GM21576 (cell line): Measurements from ENCODE around the gene ZNF469.

Source experiments
- ATAC-seq: cut with Tn5 transposase; IDR thresholded peaks from one replicate; pipeline ENCODE4 v1.9.1; 2021; ENCODE audit warnings: mild to moderate bottlenecking, moderate library complexity; ENCODE audit not compliant: unreplicated experiment

Gene ZNF469

DNA sequence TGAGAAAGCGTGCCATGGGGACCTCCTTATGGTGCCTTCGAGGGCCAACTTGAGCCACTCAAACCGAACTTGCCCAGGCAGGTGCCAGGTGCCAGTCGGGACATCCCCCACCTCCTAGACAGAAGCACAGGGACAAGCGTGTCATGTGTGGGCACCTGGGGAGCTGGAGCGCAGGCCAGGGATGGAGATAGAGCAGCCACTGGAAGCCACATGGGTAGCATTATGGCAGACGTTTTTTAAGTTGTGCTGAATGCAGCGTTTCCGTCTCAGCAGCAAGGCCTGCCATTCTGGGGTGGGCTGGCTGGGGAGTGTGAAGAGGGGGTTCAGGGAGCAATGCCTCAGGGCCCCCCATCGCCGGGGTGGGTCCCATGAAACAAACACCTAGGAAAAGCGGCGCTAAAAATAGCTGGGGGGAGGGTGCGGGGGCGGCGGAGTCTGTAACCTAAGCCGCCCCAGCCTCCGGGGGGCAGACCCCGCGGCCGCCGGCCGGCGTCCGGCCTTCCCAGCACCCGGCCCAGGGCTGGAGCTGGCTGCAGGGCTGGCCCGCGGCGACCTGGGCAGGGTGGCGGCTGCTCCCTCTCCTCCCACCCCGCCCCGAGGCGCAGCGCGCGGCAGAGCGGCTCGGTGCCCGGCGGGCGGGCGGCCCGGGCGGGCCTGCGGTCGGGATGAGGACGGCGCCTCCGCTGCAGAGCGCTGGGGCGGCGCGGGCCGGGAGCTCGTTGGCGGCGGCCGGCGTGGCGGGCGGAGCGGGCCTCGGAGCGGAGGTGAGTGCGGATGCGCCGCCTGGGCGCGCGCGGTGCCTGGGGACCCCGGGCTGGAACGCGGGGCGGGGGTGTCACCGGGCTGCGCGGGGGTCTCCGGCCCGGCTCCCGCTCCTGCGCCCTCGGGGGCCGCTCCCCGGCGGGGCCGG, at the start of gene ZNF469:
Gene ZNF469 (plus strand): TSS at position 469 of the 910 bp plus-strand sequence. CDS start 44,512 bp downstream, outside the sequence.
- no peak for ATAC-seq

- ATAC-seq, result no peak
Measured at GRCh38 chr16:88333848-88334777, 48.6 kb upstream of the ZNF469 start.

- no peak for ATAC-seq
Measured at GRCh38 chr16:88334778-88335720, 47.7 kb upstream of the ZNF469 start.

GRCh38 chr16:88337021-88337420, 45.7 kb upstream of the ZNF469 start:
- ATAC-seq, result no peak

DNA sequence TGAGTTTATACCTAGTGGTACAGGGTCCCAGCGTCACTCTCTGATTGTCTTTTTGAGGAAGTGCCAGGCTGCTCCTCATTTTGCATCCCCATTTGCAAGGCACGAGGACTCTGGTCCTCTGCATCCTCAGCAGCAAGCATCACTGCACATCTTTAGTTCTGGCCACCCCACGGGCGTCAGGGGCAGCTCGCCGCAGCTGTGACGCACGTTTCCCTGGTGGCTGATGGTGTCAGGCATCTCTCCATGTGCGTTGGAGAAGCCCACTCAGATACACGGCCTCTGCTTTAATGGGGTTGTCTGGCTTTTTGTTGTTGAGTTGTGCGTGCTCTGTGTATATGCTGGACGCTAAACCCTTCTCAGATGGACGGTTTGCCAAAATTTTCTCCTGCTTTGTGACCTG, 45.2 kb upstream of the ZNF469 start:
- no peak for ATAC-seq

- no peak for ATAC-seq
Measured at GRCh38 chr16:88338111-88338510, 44.6 kb upstream of the ZNF469 start.

DNA sequence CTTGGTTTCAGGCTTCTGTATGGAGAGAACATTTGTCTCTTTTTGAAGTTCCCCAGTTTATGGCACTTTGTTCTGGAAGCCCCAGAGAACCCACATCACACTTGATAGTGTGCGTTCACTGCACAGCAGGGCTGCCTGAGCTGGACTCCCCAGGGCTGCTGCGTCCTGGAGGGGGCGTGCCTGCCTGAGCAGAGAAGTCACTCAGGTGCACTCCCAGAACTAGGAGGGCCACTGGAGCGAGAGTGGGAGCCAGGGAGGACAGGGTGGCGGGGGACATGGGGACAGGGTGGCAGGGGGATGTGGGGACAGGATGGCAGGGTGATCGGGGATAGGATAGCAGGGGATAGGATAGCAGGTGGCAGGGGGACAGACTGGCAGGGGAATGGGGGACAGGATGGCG, 43.9 kb upstream of the ZNF469 start:
- no peak for ATAC-seq

DNA sequence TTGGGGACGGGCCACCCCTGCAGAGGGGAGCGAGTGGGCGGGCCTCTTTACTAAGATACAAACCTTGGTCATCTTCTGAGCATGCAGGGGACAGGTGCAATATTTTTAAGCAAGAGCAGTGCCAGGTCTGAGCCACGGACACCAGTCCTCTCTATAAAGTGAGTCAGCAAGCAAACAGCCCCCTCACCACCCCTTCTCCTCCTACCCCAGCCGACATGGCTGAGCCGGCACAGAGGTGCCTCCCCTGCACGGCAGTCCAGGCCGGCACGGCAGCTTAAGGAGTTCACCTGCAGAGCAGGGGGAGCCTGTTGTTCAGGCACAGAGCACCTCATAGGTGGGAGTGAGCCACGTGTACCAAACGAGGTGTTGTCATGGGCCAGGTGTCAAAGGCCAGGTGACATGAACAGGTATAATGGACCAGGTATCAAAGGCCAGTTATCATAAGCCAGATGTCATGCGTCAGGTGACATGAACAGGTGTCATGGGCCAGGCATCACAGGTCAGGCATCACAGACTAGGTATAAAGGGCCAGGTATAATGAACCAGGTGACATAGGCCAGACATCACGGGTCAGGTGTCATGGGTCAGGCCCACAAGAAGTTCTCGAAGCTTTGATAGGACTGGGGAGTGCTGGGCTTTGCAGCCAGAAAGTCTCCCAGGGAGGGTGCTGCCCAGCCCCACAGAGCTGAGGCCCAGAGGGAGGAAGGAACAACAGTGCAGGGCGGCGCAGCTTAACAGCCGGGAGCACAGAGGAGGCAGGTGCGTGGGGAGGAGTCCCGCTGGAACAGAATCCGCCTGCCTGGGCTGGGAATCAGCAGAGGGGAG, 42.6 kb upstream of the ZNF469 start:
- no peak for ATAC-seq

GRCh38 chr16:88340755-88341150, 42.0 kb upstream of the ZNF469 start:
- no peak for ATAC-seq

DNA sequence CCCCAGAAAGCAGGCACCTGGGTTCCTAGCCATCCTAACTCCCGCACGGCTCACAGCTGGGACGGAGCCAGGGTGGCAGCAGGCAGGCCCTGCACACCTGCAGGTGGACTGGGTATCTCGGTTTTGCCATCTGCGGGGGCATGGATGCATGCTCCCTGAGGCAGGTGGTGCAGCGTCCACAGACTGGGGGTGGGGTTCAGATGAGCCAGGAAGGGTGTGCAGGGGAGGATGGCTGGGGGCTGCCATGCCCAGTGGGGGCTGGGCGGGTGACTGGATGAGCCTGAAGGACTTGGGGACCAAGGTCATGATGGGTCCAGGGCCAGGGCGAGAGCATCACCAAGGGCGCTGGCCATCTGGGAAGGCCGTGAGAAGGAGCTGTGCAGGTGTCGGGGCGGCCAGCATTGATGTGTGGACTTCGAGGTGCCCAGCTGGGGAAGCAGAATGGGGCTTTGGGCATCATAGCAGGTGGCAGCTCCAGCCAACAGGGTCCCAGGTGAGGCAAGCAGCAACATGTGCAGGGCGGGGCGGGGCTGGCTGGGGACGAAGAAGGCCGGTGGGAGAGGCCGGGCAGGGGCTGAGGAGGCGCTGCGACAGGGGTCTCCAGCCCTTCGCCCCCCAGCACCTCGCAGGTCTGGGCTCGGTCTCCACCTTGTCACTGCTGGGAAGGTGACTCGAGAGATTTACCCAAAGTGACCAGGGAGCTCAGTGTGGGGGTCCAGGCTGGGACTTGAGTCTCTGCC, 41.0 kb upstream of the ZNF469 start:
- no peak for ATAC-seq

DNA sequence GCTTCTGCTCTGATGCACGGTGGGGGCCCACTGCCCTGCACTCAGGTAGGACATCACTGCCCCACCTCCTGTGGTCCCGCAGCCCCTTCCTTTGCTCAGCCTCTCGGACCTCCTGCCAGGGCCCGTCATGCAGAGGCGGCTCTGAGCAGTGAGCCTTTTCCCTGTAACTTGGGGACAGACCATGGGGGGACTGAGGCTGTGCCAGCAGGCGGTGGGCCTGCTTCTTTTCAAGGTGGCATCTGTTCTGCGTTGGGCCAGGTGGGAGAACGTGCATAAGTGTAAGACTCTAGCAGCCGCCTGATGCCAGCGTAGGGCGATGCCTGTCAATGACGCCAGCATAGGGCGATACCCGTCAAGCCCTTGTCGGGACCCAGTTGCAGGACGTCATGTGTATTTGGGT, 40.3 kb upstream of the ZNF469 start:
- no peak for ATAC-seq

- no peak for ATAC-seq
Measured at GRCh38 chr16:88343271-88343791, 39.4 kb upstream of the ZNF469 start.

DNA sequence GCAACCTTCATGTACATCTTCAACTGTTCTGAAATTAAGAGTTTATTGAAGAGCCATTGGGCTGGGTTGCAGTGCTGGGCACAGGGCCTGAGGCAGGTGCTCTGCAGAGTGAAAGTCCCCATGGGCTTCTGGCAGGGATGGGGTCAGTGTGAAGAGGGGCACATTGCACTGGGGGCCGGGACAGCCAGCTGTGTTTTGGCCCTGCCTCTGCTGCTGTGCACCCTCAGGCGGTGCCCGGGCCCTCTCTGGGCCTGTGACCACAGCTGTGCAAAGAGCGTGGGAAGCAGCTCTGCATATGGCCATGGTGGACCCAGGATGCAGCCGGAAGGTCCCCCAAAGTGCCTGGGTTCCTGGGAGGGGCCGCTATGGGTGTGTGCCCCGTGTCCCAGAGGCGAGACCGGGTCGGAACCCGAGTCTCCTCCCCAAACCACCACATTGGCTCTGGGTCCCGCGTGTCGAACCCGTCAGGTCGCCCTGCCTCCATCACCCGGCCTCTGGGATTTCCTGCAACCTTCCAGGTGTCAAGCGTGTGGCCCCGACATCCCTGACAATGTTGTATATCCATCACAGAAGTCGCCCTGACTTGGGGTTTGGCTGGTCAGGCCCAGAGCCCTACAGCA, 38.2 kb upstream of the ZNF469 start:
- ATAC-seq, result no peak

DNA sequence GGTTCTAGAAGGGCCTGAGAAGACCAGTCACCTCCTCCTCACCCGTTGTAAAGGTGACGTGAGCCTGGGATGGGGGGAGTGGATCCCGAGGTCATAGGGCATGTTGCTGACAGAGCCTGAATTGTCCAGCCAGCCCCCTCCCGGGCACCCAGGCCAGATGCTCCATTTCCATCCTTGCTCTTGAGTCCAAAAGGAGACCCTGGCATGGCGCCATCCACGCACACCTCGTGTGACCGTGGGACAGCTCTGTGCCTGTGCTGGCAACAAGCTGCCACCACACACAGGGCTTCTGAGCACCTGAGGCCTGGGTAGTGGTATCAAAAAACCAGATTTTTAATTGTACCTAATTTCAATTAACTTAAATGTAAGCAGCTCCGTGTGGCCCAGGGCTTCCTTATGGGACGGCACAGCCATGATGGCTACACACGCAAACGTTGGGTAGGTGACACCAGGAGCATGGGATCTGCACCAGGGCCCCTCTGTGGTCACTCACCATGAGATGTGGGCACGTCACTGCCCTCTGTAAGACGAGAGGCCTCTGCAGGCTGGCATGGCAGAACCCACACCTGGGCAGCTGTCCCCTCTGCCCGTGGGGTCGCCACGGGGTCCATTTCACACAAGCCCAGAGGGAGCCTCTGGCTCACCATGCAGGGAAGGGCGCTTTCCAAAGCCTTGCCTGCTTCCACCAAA, 37.6 kb upstream of the ZNF469 start:
- ATAC-seq, result no peak

GRCh38 chr16:88345721-88346560, 36.8 kb upstream of the ZNF469 start:
- ATAC-seq, result no peak

DNA sequence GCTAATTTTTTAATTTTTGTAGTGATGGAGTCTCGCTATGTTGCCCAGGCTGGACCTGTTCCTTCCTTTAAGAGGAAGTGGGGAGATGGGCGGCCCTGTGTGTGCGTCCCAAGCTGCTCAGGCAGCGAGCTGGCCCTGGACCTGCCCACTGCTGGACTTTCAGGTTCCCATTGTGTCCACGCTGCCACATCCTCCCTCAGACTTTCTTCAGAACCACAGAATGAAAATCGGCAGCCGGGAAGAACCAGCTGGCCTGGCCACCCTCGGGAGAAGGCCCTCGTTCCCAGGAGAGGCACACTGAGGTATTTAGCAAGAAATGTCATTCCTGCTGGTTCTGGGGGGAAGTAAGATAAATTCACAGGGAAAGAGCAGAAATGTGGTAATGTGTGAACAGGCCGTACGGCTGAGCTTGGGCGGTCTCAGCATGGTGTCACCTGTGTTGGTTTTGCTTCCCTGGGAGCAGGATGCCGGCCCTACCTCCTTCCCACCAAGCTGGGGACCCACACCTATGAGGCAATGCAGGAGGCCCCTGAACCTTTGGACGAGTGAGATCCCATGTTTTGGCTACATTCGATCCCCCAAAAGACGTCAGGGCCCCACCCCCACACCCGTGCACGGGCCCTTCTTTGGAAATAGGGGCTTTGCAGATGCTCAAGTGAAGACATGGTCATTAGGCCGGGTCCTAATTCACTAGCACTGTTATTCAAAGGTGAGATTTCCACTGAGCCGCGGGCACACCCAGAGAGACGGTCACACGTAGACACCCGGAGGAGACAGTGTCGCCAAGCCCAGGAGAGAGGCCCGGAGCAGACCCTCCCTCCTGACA, 35.9 kb upstream of the ZNF469 start:
- no peak for ATAC-seq
